Neural crest cell (in vitro differentiated cells): ENCODE data around the gene CALHM1. TPM values are rescaled to one million over a fixed set of nuclear protein-coding genes. Genes with fewer than 3 reads are reported as not detected.

Experiments used
- DNase-seq: peaks from one replicate; pipeline ENCODE4 v3.0.0; 2021; ENCODE audit warnings: low read depth, mixed read lengths, low spot score
- H3K27ac Mint-ChIP-seq: one replicate; pipeline ENCODE4 v1.8.0; 2021; ENCODE audit warnings: mild to moderate bottlenecking, mixed read lengths; ENCODE audit not compliant: unreplicated experiment
- H3K27me3 Mint-ChIP-seq: 2 replicates; pipeline ENCODE4 v1.8.0; 2021; ENCODE audit warnings: low read depth, mild to moderate bottlenecking, mixed read lengths
- H3K36me3 Mint-ChIP-seq: 2 replicates; pipeline ENCODE4 v1.8.0; 2021; ENCODE audit warnings: low read depth, mild to moderate bottlenecking, mixed read lengths
- H3K4me1 Mint-ChIP-seq: 2 replicates; pipeline ENCODE4 v1.8.0; 2021; ENCODE audit warnings: mixed read lengths
- H3K4me3 Mint-ChIP-seq: one replicate; pipeline ENCODE4 v1.8.0; 2021; ENCODE audit warnings: mild to moderate bottlenecking, mixed read lengths
- H3K9me3 Mint-ChIP-seq: 2 replicates; pipeline ENCODE4 v1.8.0; 2021; ENCODE audit warnings: mixed read lengths
- CTCF ChIP-seq: fragments of 200-600 bp; sonication (generic); conservative IDR thresholded peaks from 2 replicates; pipeline ENCODE4 v1.5.0; 2021; ENCODE audit warnings: antibody characterized with exemption, mild to moderate bottlenecking
- total RNA-seq: library from RNA; stranded (reverse); gene quantifications from 2 replicates; pipeline ENCODE4 v1.2.1, GENCODE V29; 2021

CALHM1 gene
- total RNA-seq, 1 donor from 2014 or later: not detected

GRCh38 chr10:103445366-103445765 lies 13.3 kb downstream of the CALHM1 start:
- Mint-ChIP-seq H3K27ac (peak overlapping the region; percentile 83), H3K9me3 (no peaks in the 10 kb centered on the region), H3K36me3 (peaks cover 14% of the 10 kb centered on the region), H3K27me3 (no peaks in the 10 kb centered on the region), H3K4me3 (no peak overlapping the region), H3K4me1 (no peaks in the 10 kb centered on the region)
- no peak for TF ChIP-seq CTCF
- DNase-seq: no peak

DNA sequence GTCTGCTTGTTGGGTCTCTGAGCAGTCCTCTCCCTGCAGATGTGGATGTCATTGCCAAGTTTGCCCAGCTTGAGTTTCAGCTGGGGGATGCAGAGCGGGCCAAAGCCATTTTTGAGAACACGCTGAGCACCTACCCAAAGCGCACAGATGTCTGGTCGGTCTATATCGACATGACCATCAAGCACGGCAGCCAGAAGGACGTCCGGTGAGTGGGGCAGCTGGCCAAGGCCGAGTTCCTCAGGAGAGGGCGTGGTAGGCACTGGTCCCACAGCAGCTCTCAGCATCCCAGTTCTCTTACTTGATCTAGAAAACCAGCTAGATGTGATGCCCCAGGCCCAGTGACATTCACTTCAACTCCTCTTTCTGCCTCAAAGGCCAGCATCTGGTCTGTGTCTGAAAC lies 14.2 kb downstream of the CALHM1 start:
- H3K27ac Mint-ChIP-seq: peak overlapping the region; percentile 67
- no peaks in the 10 kb centered on the region for H3K9me3 Mint-ChIP-seq
- no peaks in the 10 kb centered on the region for H3K27me3 Mint-ChIP-seq
- no peak overlapping the region for H3K4me3 Mint-ChIP-seq
- H3K4me1 Mint-ChIP-seq: no peaks in the 10 kb centered on the region
- peaks cover 14% of the 10 kb centered on the region for H3K36me3 Mint-ChIP-seq
- DNase-seq: no peak
- TF ChIP-seq CTCF: no peak

DNA sequence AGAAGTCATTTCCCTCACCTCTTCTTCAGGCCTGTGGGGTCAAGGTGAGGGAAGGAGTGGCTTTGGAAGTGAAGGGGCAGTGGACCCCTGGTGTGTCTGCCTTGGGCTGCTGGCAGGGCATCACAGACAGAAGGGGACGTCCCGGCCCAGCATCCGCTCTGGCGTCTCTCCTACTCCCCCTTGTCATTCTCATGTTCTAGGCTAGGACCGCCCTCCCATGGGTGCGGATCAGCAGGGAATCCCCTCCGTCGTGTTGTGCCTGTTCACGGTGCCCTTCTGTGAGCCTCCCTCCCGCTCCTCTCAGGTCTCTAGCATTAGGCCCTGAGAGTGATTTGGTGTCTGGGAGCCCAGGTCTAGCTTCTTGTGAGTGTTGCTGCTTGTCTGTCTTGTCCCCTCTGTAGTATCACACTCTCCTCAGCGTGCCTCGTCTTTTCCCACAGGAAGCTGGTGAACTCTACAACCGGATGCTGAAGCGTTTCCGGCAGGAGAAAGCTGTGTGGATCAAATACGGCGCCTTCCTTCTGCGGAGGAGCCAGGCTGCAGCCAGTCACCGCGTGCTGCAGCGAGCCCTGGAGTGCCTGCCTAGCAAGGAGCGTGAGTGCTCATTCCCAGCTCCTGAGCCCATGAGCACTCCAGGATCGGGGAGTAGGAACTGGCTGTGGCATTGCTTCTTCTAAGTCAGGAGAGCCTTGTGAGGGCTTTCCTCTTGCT lies 15.1 kb downstream of the CALHM1 start:
- H3K27me3 Mint-ChIP-seq: no peaks in the 10 kb centered on the region
- H3K4me1 Mint-ChIP-seq: no peaks in the 10 kb centered on the region
- H3K4me3 Mint-ChIP-seq: no peak overlapping the region
- H3K9me3 Mint-ChIP-seq: no peaks in the 10 kb centered on the region
- H3K36me3 Mint-ChIP-seq: peaks cover 12% of the 10 kb centered on the region
- no peak for TF ChIP-seq CTCF
- no peak for DNase-seq
- no peak overlapping the region for H3K27ac Mint-ChIP-seq

- H3K9me3 Mint-ChIP-seq: no peaks in the 10 kb centered on the region
- no peaks in the 10 kb centered on the region for H3K27me3 Mint-ChIP-seq
- H3K27ac Mint-ChIP-seq: no peak overlapping the region
- no peak for TF ChIP-seq CTCF
- no peak for DNase-seq
- no peaks in the 10 kb centered on the region for H3K4me1 Mint-ChIP-seq
- H3K4me3 Mint-ChIP-seq: no peak overlapping the region
- peaks cover 12% of the 10 kb centered on the region for H3K36me3 Mint-ChIP-seq
Measured at GRCh38 chr10:103442031-103442461, 16.7 kb downstream of the CALHM1 start.

- Mint-ChIP-seq H3K4me1 (no peaks in the 10 kb centered on the region), H3K36me3 (peaks cover 15% of the 10 kb centered on the region), H3K27ac (no peak overlapping the region), H3K9me3 (no peaks in the 10 kb centered on the region), H3K4me3 (no peak overlapping the region), H3K27me3 (no peaks in the 10 kb centered on the region)
- DNase-seq: no peak
- no peak for TF ChIP-seq CTCF
Measured at GRCh38 chr10:103441611-103442010, 17.1 kb downstream of the CALHM1 start.
